Loucy (cell line): ENCODE results near the gene IMPG2.

Experiments
- H2AFZ ChIP-seq: fragments of 200-600 bp; sonication (generic); 2 replicates; pipeline ENCODE4 v1.6.0; 2016; ENCODE audit warnings: antibody characterized with exemption, mild to moderate bottlenecking, low read length, moderate library complexity
- H3F3A ChIP-seq: fragments of 200-600 bp; 2 replicates; pipeline ENCODE4 v1.6.0; 2016; ENCODE audit warnings: antibody characterized with exemption, low read depth, mild to moderate bottlenecking
- H3K27me3 ChIP-seq: fragments of 200-600 bp; sonication (generic); 2 replicates; pipeline ENCODE4 v1.6.1; 2014; ENCODE audit warnings: low read length, mild to moderate bottlenecking; ENCODE audit not compliant: insufficient read depth, poor library complexity, severe bottlenecking
- H3K36me3 ChIP-seq: fragments of 200-600 bp; sonication (generic); 2 replicates; pipeline ENCODE4 v1.6.1; 2016; ENCODE audit warnings: low read length; ENCODE audit not compliant: insufficient read depth
- H3K4me1 ChIP-seq: fragments of 200-600 bp; sonication (generic); 2 replicates; pipeline ENCODE4 v1.5.1; 2014; ENCODE audit warnings: low read length, mild to moderate bottlenecking; ENCODE audit not compliant: insufficient read depth, poor library complexity, severe bottlenecking
- H3K4me2 ChIP-seq: fragments of 200-600 bp; sonication (generic); 2 replicates; pipeline ENCODE4 v1.6.0; 2014; ENCODE audit warnings: antibody characterized with exemption, low read length, low read depth, mild to moderate bottlenecking; ENCODE audit not compliant: poor library complexity, severe bottlenecking
- H3K4me3 ChIP-seq: fragments of 200-600 bp; sonication (generic); 2 replicates; pipeline ENCODE4 v1.5.1; 2014; ENCODE audit warnings: low read length, mild to moderate bottlenecking, mixed read lengths; ENCODE audit not compliant: poor library complexity, severe bottlenecking
- H3K79me2 ChIP-seq: fragments of 200-600 bp; sonication (generic); 2 replicates; pipeline ENCODE4 v1.6.1; 2014; ENCODE audit warnings: low read length; ENCODE audit not compliant: insufficient read depth
- H3K9ac ChIP-seq: fragments of 200-600 bp; sonication (generic); 2 replicates; pipeline ENCODE4 v1.6.0; 2014; ENCODE audit warnings: mild to moderate bottlenecking, low read depth, low read length, moderate library complexity; ENCODE audit not compliant: poor library complexity, severe bottlenecking
- H3K9me2 ChIP-seq: fragments of 200-600 bp; sonication (generic); replicated peaks from 2 replicates; pipeline ENCODE4 v1.6.1; 2016; ENCODE audit warnings: low read depth, low read length, mixed read lengths
- H3K9me3 ChIP-seq: fragments of 200-600 bp; sonication (generic); 2 replicates; pipeline ENCODE4 v1.6.1; 2014; ENCODE audit warnings: mild to moderate bottlenecking, antibody characterized with exemption, low read length, low read depth; ENCODE audit not compliant: insufficient read depth
- H4K20me1 ChIP-seq: fragments of 200-600 bp; sonication (generic); 2 replicates; pipeline ENCODE4 v1.6.0; 2014; ENCODE audit warnings: antibody characterized with exemption, low read length, mild to moderate bottlenecking; ENCODE audit not compliant: insufficient read depth, poor library complexity, severe bottlenecking
- EZH2phosphoT487 ChIP-seq: fragments of 200-600 bp; IDR thresholded peaks from 2 replicates; pipeline ENCODE4 v1.6.1; 2018; ENCODE audit warnings: antibody characterized with exemption, mild to moderate bottlenecking, moderate library complexity, borderline replicate concordance
- TF ChIP-seq, protein P1 (sequence below): fragments of 200-600 bp; sonication (generic); conservative IDR thresholded peaks from 2 replicates; pipeline ENCODE4 v1.5.1; 2014; ENCODE audit warnings: mild to moderate bottlenecking, antibody characterized with exemption, low read length

Gene IMPG2

DNA sequence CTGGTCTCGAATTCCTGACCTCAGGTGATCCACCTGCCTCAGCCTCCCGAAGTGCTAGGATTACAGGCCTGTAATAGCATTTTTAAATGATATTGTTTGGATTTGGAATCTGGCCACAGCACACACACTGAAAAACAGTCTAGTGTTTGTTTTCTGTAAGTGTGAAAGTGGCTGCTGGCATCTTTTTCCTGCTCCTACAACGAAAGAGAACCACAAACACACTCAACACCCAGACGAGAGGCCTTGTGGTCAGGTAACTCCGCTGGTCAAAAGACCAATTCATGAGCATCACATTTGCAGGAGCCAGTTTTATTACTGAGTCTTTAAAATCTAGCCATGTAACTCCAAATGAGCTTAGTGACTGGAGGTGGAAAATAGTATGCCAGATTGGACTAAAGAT lies 50.2 kb downstream of the IMPG2 start:
- no peaks in the 10 kb centered on the region for H3F3A ChIP-seq
- H3K27me3 ChIP-seq: no peaks in the 10 kb centered on the region
- no peaks in the 10 kb centered on the region for H3K9me3 ChIP-seq

DNA sequence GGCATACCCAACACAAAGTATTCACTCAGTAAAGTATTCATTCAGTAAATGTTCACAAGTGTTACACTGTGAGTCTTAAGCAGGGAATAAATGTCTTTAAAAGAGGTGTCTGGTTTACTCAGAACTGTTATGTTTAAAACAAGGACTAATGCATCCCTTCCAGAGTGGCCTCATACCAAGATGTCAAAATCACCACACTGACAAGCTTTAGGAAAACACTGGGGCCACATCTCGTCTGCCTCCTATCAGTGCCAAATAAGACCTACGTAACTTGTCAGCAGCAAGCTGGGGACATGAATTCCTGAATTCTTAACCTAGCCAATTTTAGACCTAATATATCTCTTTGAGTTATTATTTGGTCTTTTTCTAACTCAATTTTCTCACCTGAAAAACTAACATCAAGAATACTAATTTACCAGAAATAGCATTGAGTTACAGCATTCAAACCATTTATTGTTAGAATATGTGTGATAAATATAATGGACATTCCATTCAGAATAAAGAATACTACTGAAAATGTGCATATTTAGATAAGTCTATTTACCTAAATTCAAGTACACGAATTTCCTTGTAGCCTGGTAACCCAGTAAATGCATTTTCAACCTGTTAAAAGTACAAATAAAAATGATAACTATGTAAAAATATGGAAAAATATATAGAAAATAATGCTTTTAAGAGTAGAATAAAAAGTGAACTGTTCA lies 51.3 kb downstream of the IMPG2 start:
- Histone ChIP-seq H3K9me2 (no peaks in the 10 kb centered on the region), H3K9me3 (no peaks in the 10 kb centered on the region), H3K9ac (no peak overlapping the region), H3F3A (no peaks in the 10 kb centered on the region), H3K4me2 (no peak overlapping the region), H3K79me2 (no peaks in the 10 kb centered on the region), H4K20me1 (no peaks in the 10 kb centered on the region), H2AFZ (no peak overlapping the region), H3K36me3 (no peaks in the 10 kb centered on the region), H3K4me1 (no peaks in the 10 kb centered on the region), H3K4me3 (no peak overlapping the region), H3K27me3 (no peaks in the 10 kb centered on the region)
- TF ChIP-seq EZH2phosphoT487: no peak
- TF ChIP-seq, protein P1, sequence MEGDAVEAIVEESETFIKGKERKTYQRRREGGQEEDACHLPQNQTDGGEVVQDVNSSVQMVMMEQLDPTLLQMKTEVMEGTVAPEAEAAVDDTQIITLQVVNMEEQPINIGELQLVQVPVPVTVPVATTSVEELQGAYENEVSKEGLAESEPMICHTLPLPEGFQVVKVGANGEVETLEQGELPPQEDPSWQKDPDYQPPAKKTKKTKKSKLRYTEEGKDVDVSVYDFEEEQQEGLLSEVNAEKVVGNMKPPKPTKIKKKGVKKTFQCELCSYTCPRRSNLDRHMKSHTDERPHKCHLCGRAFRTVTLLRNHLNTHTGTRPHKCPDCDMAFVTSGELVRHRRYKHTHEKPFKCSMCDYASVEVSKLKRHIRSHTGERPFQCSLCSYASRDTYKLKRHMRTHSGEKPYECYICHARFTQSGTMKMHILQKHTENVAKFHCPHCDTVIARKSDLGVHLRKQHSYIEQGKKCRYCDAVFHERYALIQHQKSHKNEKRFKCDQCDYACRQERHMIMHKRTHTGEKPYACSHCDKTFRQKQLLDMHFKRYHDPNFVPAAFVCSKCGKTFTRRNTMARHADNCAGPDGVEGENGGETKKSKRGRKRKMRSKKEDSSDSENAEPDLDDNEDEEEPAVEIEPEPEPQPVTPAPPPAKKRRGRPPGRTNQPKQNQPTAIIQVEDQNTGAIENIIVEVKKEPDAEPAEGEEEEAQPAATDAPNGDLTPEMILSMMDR: no peak

More for the DNA sequence above, 50.2 kb downstream of the IMPG2 start:
- Histone ChIP-seq H2AFZ (no peak overlapping the region), H3K36me3 (no peaks in the 10 kb centered on the region), H3K4me1 (no peaks in the 10 kb centered on the region), H3K4me2 (no peak overlapping the region), H3K9me2 (no peaks in the 10 kb centered on the region), H3K79me2 (no peaks in the 10 kb centered on the region), H4K20me1 (no peaks in the 10 kb centered on the region), H3K4me3 (no peak overlapping the region), H3K9ac (no peak overlapping the region)
- no peak for TF ChIP-seq EZH2phosphoT487
- TF ChIP-seq, protein P1: no peak

DNA sequence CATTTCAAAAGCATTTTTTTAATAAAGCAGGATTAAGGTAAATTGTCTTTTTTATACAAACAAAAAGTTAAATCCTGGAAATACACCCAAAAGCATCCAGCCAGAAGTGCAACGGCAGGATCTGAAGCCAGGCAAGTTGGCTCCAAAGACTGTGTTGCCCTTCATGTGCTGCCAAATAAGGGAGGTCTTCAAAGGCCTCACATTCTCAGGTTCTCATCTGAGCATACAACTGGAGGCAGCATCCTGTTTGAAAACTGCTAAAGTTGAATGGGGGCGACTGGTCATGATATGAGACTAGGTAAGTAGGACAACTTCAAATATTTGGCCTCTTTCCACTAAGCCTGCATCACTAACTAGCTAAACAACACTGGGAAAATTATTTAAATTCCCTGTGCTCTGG lies 52.2 kb downstream of the IMPG2 start:
- no peaks in the 10 kb centered on the region for H3K36me3 ChIP-seq
- TF ChIP-seq, protein P1: no peak
- no peak for TF ChIP-seq EZH2phosphoT487
- no peak overlapping the region for H2AFZ ChIP-seq
- no peaks in the 10 kb centered on the region for H3K9me3 ChIP-seq
- no peak overlapping the region for H3K4me2 ChIP-seq
- H3K79me2 ChIP-seq: no peaks in the 10 kb centered on the region
- H3K9me2 ChIP-seq: no peaks in the 10 kb centered on the region
- H3K27me3 ChIP-seq: no peaks in the 10 kb centered on the region
- no peaks in the 10 kb centered on the region for H4K20me1 ChIP-seq
- H3K4me3 ChIP-seq: no peak overlapping the region
- no peaks in the 10 kb centered on the region for H3K4me1 ChIP-seq
- H3F3A ChIP-seq: no peaks in the 10 kb centered on the region
- H3K9ac ChIP-seq: no peak overlapping the region
